HS-5 (cell line): ENCODE data around the gene SEC22A.
"Not testable (repeated sequence)": the region's sequence is repeated elsewhere in the genome, so short reads cannot be mapped to it uniquely, and the experiment has no call there.

ENCODE experiments used
- DNase-seq: peaks from one replicate; pipeline ENCODE4 v3.0.0-alpha.2; 2012; ENCODE audit warnings: low read depth

SEC22A gene

DNA sequence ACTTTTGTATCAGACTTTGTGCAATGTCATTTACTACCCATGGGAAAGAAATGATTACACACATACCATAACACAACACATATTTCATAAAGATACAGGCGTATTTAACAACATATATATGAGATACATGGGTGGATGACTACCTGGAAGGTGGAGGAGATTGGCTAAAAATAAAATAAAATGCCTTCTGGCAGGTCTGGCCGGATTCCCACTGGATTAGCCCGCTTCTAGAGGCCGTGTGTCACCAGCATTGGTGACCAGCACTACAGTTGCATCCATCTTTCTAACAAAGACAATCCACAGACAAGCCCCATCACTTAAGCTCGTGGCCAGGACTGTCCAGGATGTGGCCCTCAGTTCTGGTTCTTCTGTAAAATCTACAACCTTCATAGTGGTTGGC, 21.0 kb upstream of the SEC22A start:
- no peak for DNase-seq

- DNase-seq, result no peak
Measured at GRCh38 chr3:123186695-123187094, 15.0 kb upstream of the SEC22A start.

DNA sequence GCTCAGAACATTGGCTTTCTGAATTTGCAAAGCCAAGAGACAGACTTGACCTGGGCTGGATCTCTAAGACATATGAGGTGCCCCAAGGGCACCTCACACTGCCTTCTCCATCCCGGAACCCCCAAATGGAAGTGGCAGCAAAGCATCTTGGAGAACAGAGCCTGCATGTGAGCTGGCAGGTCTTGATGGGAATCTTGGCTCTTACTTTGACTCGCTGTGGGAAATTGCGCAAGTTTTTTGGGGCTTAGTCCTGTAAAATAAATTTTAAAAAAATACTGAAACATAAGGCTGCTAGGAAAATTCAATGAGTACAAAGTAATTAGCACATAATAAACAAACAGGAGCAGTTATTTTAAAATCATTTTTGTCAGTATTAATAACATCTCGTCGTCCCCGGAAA, 13.7 kb upstream of the SEC22A start:
- no peak for DNase-seq

- no peak for DNase-seq
Measured at GRCh38 chr3:123193448-123194101, 8.2 kb upstream of the SEC22A start.

GRCh38 chr3:123194552-123194951, 7.2 kb upstream of the SEC22A start:
- no peak for DNase-seq

GRCh38 chr3:123198372-123198771, 3.4 kb upstream of the SEC22A start:
- no peak for DNase-seq

DNA sequence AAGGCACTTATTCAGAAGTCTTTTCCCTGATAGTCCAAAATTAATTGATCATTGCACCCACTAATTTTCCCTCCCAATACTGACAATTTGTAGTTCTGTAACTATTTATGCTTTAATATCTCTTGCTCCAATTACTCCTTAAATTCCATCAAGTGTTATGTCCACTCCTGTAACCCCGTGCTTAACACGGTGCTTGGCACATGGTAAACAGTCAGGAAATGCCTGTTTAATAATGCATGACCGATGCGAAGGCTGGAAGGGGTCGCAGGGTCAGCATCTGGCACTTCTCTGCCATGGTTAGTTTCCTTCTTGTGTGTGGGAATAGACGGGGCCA, 553 bp upstream of the SEC22A start:
- no peak for DNase-seq

GRCh38 chr3:123202451-123202850, 708 bp downstream of the SEC22A start:
- no peak for DNase-seq

DNA sequence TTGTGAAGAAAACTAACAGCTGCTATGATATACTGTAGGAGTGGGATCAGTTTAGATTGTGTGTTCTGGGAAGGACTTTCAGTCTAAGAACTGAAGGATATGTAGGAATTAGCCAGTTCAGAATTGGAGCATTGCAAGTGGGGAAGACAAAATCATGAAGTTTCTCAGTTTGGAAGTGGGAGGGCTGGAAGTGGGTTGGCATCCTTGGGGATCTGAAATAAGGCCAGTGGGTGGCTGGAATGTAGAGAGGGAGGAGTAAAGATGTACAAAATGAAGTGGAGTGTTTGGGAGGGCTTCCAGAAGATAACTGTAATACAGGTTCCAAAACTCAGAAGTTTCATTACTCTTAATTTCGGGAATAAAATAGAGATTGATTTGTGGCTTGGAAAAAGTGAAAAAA, 17.2 kb downstream of the SEC22A start:
- DNase-seq, result no peak

DNA sequence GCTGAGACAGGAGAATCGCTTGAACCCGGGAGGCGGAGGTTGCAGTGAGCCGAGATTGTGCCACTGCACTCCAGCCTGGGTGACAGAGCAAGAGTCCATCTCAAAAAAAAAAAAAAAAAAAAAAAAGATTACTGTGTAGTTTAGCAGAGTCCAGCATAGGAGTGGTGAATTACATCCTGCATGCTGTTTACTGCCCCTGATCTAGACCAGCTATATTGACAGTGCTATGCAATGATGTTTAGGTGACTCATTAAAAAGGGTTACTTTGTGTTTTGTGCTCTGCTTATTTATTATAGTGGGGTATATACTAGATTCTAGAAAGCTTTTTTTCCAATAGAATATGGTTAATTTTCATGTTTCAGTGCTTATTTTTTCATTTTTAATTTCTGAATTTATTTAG, 19.6 kb downstream of the SEC22A start:
- not testable (repeated sequence) for DNase-seq

DNA sequence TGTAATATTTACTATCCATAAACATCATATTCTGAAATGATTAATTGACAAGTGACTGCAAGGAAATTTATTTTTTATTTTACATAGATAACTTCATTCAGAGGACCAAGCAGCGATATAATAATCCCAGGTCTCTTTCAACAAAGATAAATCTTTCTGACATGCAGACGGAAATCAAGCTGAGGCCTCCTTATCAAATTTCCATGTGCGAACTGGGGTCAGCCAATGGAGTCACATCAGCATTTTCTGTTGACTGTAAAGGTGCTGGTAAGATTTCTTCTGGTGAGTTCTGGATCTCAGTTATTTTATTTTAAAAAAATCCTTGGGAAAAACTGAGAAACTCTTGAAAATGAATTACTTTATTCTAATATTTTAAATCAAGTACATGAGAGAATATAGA, 23.3 kb downstream of the SEC22A start:
- no peak for DNase-seq

- no peak for DNase-seq
Measured at GRCh38 chr3:123226549-123226948, 24.8 kb downstream of the SEC22A start.

DNA sequence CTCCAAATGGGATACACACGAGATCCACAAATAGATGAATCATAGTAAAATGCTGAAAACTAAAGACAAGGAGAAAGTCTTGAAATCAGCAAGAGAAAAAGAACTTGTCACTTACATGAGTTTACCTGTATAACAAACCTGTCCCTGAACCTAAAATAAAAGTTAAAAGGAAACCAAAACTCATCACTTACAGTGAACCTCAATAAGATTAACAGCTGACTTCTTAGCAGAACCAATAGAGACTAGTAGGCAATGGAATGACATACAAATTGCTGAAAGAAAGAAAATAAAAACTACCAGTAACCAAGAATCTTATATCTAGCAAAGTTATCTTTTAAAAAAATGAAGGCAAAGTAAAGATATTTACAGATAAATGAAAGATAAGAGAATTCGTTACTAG, 27.4 kb downstream of the SEC22A start:
- DNase-seq, result no peak

DNA sequence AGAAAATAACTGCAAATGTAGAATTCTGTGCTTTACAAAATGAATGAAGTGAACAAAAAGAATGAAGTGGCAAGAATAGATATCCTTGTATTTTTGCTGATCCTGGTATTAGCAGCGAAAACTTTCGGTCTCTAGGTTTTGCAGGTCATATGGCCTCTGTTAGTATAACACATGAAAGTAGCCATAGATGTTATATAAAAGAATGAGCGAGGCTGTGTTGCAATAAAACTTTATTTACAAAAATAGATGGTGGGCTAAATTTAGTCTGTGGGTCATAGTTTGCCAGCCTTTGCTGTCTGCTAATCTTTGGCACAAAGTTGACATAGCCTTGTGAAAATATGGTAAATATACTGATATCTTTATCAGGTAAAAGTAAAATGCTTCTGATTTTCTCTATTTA, 35.2 kb downstream of the SEC22A start:
- DNase-seq, result no peak

- DNase-seq, result not testable (repeated sequence)
Measured at GRCh38 chr3:123239186-123239585, 37.4 kb downstream of the SEC22A start.

DNA sequence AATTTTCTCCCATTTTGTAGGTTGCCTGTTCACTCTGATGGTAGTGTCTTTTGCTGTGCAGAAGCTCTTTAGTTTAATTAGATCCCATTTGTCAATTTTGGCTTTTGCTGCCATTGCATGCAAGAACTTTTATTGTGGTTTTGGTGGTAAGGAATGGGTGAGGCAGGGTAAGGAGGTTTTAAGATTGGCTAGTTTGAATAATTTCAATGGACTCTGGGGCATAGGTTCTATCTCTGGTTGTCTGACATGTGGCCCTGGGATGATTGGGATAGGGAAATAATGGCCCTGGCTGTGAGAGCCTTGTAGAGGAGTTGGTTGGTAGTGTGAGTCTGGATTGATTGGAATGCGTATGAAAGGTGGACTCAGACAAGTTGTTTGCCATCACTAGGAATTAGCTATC, 38.0 kb downstream of the SEC22A start:
- DNase-seq, result no peak

DNA sequence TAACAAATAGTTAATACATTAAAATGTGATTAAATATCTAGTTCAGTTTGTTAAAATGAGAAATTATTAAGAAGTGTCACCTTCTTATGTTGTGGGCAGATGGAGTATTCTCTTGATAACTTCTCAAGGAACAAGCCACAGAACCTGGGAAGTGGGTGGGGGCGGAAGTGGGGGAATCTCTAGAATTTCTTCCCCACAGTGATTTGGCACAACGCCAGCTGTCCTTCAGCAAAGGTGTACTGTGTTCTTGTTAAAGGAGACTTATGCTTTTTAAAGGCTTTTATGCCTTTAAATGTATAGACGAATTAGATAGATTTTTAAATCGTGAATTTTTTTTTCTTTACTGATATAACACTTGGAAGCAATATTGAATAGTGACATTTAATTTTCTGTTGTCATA, 42.4 kb downstream of the SEC22A start:
- DNase-seq, result no peak

GRCh38 chr3:123246866-123247265, 45.1 kb downstream of the SEC22A start:
- DNase-seq, result no peak

GRCh38 chr3:123256256-123256655, 54.5 kb downstream of the SEC22A start:
- DNase-seq, result no peak

- DNase-seq, result no peak
Measured at GRCh38 chr3:123258359-123258758, 56.6 kb downstream of the SEC22A start.

DNA sequence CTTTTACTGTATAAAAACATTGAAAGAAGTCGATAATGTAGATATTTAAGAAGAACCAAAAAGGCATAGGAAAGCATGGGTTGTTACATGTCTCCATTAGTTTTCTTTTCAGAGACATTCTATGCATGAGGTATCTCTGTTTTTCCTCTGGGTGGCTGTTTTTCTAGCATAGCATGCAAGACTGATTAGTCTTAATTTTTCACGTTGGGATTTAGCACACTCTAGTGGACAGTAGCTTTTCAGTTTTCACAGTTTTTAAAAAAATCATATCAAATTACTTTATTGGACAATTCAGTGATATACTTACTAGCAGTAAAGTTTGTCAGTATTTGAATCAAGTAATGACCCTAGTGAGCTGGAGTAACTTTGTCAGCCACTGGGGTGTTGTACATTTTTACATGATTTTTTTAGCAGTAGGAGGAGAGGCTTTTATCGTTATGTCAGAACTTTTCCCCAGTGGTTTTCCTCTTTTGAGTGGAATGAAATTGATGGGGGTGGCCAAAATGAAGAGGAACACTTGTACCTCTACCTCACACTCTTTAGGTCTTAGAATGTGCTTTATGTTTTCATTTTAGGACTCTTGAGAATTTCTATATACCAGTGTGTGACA, 57.2 kb downstream of the SEC22A start:
- DNase-seq, result peak; percentile 45

- no peak for DNase-seq
Measured at GRCh38 chr3:123261666-123262065, 59.9 kb downstream of the SEC22A start.

DNA sequence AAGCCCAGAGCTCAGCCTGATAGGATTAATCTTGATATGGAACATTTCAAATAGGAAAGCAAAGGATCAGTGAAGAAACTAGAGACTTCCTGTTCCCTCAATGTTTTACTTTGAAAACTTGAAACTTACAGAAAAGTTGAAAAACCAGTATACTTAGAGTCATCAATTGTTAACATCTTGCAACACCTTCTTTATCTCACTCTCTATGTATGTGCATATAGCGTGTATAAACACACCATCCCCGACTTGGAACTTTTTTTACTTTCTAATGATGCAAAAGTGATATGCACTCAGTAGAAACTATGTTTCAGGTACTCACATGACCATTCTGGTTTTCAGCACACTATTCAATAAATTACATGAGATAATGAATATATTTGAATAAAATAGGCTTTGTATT, 60.5 kb downstream of the SEC22A start:
- DNase-seq, result no peak

DNA sequence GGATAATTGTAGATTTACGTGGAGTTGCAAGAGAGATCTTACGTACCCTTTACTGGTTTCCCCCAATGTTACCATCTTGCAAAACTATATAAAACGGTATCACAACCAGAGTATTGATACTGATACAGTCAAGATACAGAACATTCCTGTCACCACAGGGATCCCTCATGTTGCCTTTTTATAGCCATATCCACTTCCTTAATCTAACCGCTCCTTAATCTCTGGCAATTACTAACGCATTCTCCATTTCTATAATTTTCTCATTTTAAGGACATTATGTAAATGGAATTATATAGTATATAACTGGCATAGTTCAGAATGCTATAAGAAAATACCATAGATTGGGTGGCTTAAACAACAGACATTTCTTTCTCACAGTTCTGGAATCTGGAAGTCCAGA, 61.1 kb downstream of the SEC22A start:
- DNase-seq, result no peak
